Liver (tissue), 9 donors: ENCODE results near the gene B4GALT2. TPM values are rescaled to one million over a fixed set of nuclear protein-coding genes. Genes with fewer than 3 reads are reported as not detected.

Experiments used
- DNase-seq: peaks from one replicate; pipeline ENCODE4 v3.0.0-alpha.2; 2017; ENCODE audit warnings: low spot score
- H3K27ac ChIP-seq, 2 donors: one replicate each; pipeline ENCODE4 v1.7.0; 2013; ENCODE audit warnings: inconsistent platforms in 2 of 2, low read length in 2 of 2, control low read depth in 1 of 2, low read depth in 1 of 2, mild to moderate bottlenecking in 1 of 2
- H3K27me3 ChIP-seq, 4 donors: one replicate each; pipeline versions ENCODE4 v1.6.1 to v1.7.0; 2013; ENCODE audit warnings: low read length in 3 of 4, inconsistent platforms in 1 of 4, mild to moderate bottlenecking in 1 of 4, moderate library complexity in 1 of 4; ENCODE audit not compliant: control insufficient read depth in 4 of 4, insufficient read depth in 4 of 4
- H3K36me3 ChIP-seq, 4 donors: one replicate each; pipeline versions ENCODE4 v1.6.1 to v1.7.0; 2013; ENCODE audit warnings: low read length in 3 of 4, mild to moderate bottlenecking in 3 of 4, low read depth in 1 of 4, moderate library complexity in 1 of 4; ENCODE audit not compliant: control insufficient read depth in 4 of 4, insufficient read depth in 3 of 4
- H3K4me1 ChIP-seq, 4 donors: one replicate each; pipeline versions ENCODE4 v1.6.1 to v1.7.0; 2013; ENCODE audit warnings: low read length in 3 of 4, mild to moderate bottlenecking in 3 of 4, moderate library complexity in 1 of 4; ENCODE audit not compliant: control insufficient read depth in 4 of 4, insufficient read depth in 4 of 4
- H3K4me3 ChIP-seq, 3 donors: one replicate each; pipeline versions ENCODE4 v1.6.1 to v1.7.0; 2013; ENCODE audit warnings: low read length in 3 of 3, control low read depth in 1 of 3, low read depth in 1 of 3, mild to moderate bottlenecking in 1 of 3
- H3K9ac ChIP-seq, 2 donors: one replicate each; pipeline ENCODE4 v1.7.0; 2013; ENCODE audit warnings: low read length in 2 of 2, mild to moderate bottlenecking in 2 of 2, moderate library complexity in 2 of 2, control low read depth in 1 of 2, low read depth in 1 of 2
- H3K9me3 ChIP-seq, 4 donors: one replicate each; pipeline versions ENCODE4 v1.6.1 to v1.7.0; 2013; ENCODE audit warnings: low read length in 3 of 4; ENCODE audit not compliant: control insufficient read depth in 4 of 4
- EGR1 ChIP-seq, 2 donors: IDR thresholded peaks; 2 replicates each; pipeline ENCODE4 v1.6.1; 2016 to 2018; ENCODE audit warnings: antibody characterized with exemption in 2 of 2, low read depth in 2 of 2
- FOXA1 ChIP-seq: IDR thresholded peaks from 2 replicates; pipeline ENCODE4 v1.6.1; 2016; ENCODE audit warnings: antibody characterized with exemption
- FOXA2 ChIP-seq: IDR thresholded peaks from 2 replicates; pipeline ENCODE4 v1.6.1; 2016; ENCODE audit warnings: antibody characterized with exemption
- GABPA ChIP-seq, 2 donors: IDR thresholded peaks in 1 of 2; conservative IDR thresholded peaks in 1 of 2; 2 replicates each; pipeline ENCODE4 v1.6.1; 2016; ENCODE audit warnings: antibody characterized with exemption in 2 of 2, mild to moderate bottlenecking in 1 of 2, moderate library complexity in 1 of 2
- HNF4A ChIP-seq, 2 donors: conservative IDR thresholded peaks; 2 replicates each; pipeline ENCODE4 v1.6.1; 2016; ENCODE audit warnings: antibody characterized with exemption in 2 of 2, mild to moderate bottlenecking in 2 of 2
- HNF4G ChIP-seq: IDR thresholded peaks from 2 replicates; pipeline ENCODE4 v1.6.1; 2016; ENCODE audit warnings: antibody characterized with exemption
- JUND ChIP-seq, 2 donors: IDR thresholded peaks; 2 replicates each; pipeline ENCODE4 v1.6.1; 2016; ENCODE audit warnings: antibody characterized with exemption in 2 of 2
- NR2F2 ChIP-seq: IDR thresholded peaks from 2 replicates; pipeline ENCODE4 v1.6.1; 2016; ENCODE audit warnings: antibody characterized with exemption
- RAD21 ChIP-seq, 2 donors: IDR thresholded peaks; 2 replicates each; pipeline ENCODE4 v1.6.1; 2016; ENCODE audit warnings: antibody characterized with exemption in 2 of 2, mild to moderate bottlenecking in 2 of 2
- RXRA ChIP-seq, 2 donors: IDR thresholded peaks; 2 replicates each; pipeline ENCODE4 v1.6.1; 2017 to 2018; ENCODE audit warnings: antibody characterized with exemption in 2 of 2, mild to moderate bottlenecking in 1 of 2
- SP1 ChIP-seq: IDR thresholded peaks from 2 replicates; pipeline ENCODE4 v1.6.1; 2018; ENCODE audit warnings: antibody characterized with exemption, mild to moderate bottlenecking
- TAF1 ChIP-seq: conservative IDR thresholded peaks from 2 replicates; pipeline ENCODE4 v1.6.1; 2016; ENCODE audit warnings: antibody characterized with exemption, mild to moderate bottlenecking
- YY1 ChIP-seq: IDR thresholded peaks from 2 replicates; pipeline ENCODE4 v1.6.1; 2016; ENCODE audit warnings: antibody characterized with exemption, mild to moderate bottlenecking
- WGBS: extraction: QIAGEN DNeasy Blood & Tissue Kit; methylation state at CpG from one replicate; pipeline ENCODE4 v1.1.7; 2013; 5-methylcytosine and 5-hydroxymethylcytosine counted together
- polyA plus RNA-seq, 2 donors: library from polyadenylated mRNA; stranded (reverse) in 1 of 2; unstranded in 1 of 2; fragments of 200-250 nt in 1 of 2; fragments of >200 nt in 1 of 2; fragmentation: Nextera tagmentation in 1 of 2; extraction: Ambion mirVana in 1 of 2; gene quantifications; one replicate each; pipeline versions ENCODE4 v1.2.1 to v1.2.3, GENCODE V29; 2013 to 2015
- total RNA-seq, 2 donors: library from RNA; depleted of rRNA; stranded (reverse); fragments of >200 nt; gene quantifications; one replicate each; pipeline ENCODE4 v1.2.3, GENCODE V29; 2014
- TF ChIP-seq, protein P1 (sequence below): IDR thresholded peaks from 2 replicates; pipeline ENCODE4 v1.6.1; 2016; ENCODE audit warnings: antibody characterized with exemption
- TF ChIP-seq, protein P2 (sequence below): fragments of 150-350 bp; IDR thresholded peaks from 2 replicates; pipeline ENCODE4 v1.5.1; 2017; ENCODE audit warnings: improper control_type of control experiment, low read depth, low read length; ENCODE audit not compliant: missing input control
- TF ChIP-seq, protein P3 (sequence below): IDR thresholded peaks from 2 replicates; pipeline ENCODE4 v1.6.1; 2016; ENCODE audit warnings: antibody characterized with exemption
- TF ChIP-seq, protein P4 (sequence below): IDR thresholded peaks from 2 replicates; pipeline ENCODE4 v1.6.1; 2016; ENCODE audit warnings: antibody characterized with exemption, mild to moderate bottlenecking
- TF ChIP-seq, protein P5 (sequence below): IDR thresholded peaks from 2 replicates; pipeline ENCODE4 v1.6.1; 2016; ENCODE audit warnings: antibody characterized with exemption
- donor health status: healthy.
- donor health status: healthy.
- donor health status: healthy.
- donor health status: healthy.
- donor health status: healthy.

B4GALT2 gene
- total and polyA plus RNA-seq, 4 donors, result 2.9 to 31.5 (median 16.1) TPM

DNA sequence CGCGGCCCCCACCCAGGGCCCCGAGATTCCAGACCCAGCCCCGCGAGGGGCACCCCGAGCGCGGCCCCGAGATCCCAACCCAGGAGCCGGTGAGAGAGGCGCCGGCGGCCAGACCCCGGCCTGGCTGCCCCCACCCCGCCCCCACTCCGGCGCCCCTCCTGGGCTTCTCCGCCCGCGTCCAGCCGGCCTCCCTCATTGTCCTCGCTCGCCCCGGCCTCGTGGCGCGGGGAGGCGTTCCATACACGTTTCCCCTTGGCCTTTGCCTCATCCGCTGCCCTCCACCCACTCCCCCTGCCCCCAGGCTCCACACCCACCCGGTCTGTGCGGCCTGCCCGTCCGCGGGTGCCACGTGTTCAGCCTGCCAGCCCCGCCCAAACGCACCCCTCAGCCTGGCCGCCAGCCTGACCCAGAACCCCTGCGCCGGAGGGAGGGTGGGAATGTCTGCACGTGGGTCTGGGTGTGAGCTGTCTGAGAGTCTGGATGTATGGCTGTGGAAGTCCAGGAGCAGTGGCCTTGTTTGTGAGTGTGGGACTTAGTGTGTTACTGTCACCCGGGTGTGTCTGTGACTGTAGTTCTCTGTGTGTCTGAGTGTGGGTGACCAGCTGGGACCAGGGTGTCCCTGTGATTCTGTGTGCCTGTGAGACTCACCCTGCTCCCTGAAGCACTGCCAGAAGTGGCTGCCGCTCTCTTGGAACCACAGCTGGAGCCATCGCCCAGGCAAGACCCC, 681 bp downstream of the B4GALT2 start (continued):
- TF ChIP-seq NR2F2 (no peak), EGR1 (IDR thresholded peaks at IDR 0.05; ENCODE audit: low read depth in 2 of 2) (no peak)
- TF ChIP-seq, protein P1, sequence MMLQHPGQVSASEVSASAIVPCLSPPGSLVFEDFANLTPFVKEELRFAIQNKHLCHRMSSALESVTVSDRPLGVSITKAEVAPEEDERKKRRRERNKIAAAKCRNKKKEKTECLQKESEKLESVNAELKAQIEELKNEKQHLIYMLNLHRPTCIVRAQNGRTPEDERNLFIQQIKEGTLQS, result no peak

DNA sequence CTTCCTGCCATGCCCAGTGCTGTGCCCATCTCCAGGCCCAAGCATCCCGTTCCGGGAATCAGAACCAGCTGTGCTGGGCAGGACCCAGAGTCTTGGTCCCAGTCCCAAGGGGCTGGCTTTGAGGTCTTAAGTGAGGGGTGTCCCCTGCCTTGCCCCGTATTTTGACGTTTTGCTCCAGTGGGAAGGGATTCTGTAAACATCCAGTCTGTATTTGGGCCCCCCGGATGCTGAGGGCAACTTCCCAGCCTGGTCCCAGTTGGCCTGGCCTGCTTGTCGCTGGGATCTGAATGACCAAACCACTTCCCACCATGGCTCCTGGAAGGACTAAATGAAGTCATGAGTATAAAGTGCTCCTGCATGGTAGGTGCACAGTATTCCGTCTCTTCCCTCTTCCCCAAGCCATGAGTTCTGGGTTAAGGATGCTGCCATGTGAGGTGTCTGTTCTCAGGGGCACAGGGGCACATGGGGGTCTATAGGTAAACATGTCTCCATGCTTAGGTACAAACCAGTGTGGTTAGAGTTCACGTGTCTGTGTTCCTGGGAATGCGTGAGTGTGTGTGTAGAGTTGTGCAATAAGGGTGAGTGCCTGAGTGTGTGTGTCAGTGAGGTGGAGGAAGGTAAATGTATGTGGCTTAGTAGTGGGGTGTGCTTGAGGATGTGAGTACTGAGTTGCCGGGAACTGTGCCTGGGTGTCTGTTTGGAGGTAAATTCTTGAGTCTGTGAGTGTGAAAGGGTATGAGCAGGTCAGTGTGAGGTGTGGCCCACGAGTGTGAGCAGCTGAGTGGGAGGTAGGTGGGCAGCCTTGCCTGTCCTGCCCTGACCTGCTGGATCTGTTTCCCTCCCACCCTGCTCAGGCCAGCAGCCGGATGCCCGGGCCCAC, 1.5 kb downstream of the B4GALT2 start:
- TF ChIP-seq GABPA (IDR thresholded peaks at IDR 0.05 in 1 of 2, conservative IDR thresholded peaks at IDR 0.05 in 1 of 2) (no peak), YY1 (no peak), HNF4A (conservative IDR thresholded peaks at IDR 0.05) (no peak), RXRA (IDR thresholded peaks at IDR 0.05) (no peak), HNF4G (no peak), RAD21 (IDR thresholded peaks at IDR 0.05) (no peak), EGR1 (IDR thresholded peaks at IDR 0.05; ENCODE audit: low read depth in 2 of 2) (no peak), JUND (IDR thresholded peaks at IDR 0.05) (no peak), SP1 (no peak), NR2F2 (no peak), FOXA2 (no peak), TAF1 (no peak), FOXA1 (no peak)
- TF ChIP-seq, protein P1, result no peak
- TF ChIP-seq, protein P2, sequence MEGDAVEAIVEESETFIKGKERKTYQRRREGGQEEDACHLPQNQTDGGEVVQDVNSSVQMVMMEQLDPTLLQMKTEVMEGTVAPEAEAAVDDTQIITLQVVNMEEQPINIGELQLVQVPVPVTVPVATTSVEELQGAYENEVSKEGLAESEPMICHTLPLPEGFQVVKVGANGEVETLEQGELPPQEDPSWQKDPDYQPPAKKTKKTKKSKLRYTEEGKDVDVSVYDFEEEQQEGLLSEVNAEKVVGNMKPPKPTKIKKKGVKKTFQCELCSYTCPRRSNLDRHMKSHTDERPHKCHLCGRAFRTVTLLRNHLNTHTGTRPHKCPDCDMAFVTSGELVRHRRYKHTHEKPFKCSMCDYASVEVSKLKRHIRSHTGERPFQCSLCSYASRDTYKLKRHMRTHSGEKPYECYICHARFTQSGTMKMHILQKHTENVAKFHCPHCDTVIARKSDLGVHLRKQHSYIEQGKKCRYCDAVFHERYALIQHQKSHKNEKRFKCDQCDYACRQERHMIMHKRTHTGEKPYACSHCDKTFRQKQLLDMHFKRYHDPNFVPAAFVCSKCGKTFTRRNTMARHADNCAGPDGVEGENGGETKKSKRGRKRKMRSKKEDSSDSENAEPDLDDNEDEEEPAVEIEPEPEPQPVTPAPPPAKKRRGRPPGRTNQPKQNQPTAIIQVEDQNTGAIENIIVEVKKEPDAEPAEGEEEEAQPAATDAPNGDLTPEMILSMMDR, result no peak
- TF ChIP-seq, protein P3, sequence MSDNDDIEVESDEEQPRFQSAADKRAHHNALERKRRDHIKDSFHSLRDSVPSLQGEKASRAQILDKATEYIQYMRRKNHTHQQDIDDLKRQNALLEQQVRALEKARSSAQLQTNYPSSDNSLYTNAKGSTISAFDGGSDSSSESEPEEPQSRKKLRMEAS, result no peak
- TF ChIP-seq, protein P4, sequence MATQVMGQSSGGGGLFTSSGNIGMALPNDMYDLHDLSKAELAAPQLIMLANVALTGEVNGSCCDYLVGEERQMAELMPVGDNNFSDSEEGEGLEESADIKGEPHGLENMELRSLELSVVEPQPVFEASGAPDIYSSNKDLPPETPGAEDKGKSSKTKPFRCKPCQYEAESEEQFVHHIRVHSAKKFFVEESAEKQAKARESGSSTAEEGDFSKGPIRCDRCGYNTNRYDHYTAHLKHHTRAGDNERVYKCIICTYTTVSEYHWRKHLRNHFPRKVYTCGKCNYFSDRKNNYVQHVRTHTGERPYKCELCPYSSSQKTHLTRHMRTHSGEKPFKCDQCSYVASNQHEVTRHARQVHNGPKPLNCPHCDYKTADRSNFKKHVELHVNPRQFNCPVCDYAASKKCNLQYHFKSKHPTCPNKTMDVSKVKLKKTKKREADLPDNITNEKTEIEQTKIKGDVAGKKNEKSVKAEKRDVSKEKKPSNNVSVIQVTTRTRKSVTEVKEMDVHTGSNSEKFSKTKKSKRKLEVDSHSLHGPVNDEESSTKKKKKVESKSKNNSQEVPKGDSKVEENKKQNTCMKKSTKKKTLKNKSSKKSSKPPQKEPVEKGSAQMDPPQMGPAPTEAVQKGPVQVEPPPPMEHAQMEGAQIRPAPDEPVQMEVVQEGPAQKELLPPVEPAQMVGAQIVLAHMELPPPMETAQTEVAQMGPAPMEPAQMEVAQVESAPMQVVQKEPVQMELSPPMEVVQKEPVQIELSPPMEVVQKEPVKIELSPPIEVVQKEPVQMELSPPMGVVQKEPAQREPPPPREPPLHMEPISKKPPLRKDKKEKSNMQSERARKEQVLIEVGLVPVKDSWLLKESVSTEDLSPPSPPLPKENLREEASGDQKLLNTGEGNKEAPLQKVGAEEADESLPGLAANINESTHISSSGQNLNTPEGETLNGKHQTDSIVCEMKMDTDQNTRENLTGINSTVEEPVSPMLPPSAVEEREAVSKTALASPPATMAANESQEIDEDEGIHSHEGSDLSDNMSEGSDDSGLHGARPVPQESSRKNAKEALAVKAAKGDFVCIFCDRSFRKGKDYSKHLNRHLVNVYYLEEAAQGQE, result no peak
- TF ChIP-seq, protein P5, sequence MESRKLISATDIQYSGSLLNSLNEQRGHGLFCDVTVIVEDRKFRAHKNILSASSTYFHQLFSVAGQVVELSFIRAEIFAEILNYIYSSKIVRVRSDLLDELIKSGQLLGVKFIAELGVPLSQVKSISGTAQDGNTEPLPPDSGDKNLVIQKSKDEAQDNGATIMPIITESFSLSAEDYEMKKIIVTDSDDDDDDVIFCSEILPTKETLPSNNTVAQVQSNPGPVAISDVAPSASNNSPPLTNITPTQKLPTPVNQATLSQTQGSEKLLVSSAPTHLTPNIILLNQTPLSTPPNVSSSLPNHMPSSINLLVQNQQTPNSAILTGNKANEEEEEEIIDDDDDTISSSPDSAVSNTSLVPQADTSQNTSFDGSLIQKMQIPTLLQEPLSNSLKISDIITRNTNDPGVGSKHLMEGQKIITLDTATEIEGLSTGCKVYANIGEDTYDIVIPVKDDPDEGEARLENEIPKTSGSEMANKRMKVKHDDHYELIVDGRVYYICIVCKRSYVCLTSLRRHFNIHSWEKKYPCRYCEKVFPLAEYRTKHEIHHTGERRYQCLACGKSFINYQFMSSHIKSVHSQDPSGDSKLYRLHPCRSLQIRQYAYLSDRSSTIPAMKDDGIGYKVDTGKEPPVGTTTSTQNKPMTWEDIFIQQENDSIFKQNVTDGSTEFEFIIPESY, result no peak
- peak overlapping the region in 1 of 2 donors; percentile 30 for H3K9ac ChIP-seq
- peak overlapping the region; percentile 38 to 48 for H3K27ac ChIP-seq
- no peaks in the 10 kb centered on the region for H3K9me3 ChIP-seq
- H3K27me3 ChIP-seq, result no peaks in the 10 kb centered on the region
- 75% methylated on average over 13 of the region's 13 CpGs for WGBS
- H3K36me3 ChIP-seq, result peaks cover 0 to 15% (median 8%) of the 10 kb centered on the region in 4 donors
- H3K4me3 ChIP-seq, result peak overlapping the region; percentile 39 to 75 (median 45)
- peaks cover 7 to 45% (median 35%) of the 10 kb centered on the region in 4 donors for H3K4me1 ChIP-seq
- DNase-seq, result no peak
